Hepatocyte (in vitro differentiated cells): ENCODE measurements around the gene FAM120A. TPM values are rescaled to one million over a fixed set of nuclear protein-coding genes. Genes with fewer than 3 reads are reported as not detected.

Source experiments
- DNase-seq: peaks from one replicate; pipeline ENCODE4 v3.0.0-alpha.2; 2016; ENCODE audit warnings: low spot score
- H2AFZ ChIP-seq: fragments of 200-600 bp; sonication (generic); 2 replicates; pipeline ENCODE4 v1.6.0; 2016; ENCODE audit warnings: antibody characterized with exemption, mild to moderate bottlenecking
- H3K27ac ChIP-seq: fragments of 200-600 bp; sonication (generic); 2 replicates; pipeline ENCODE4 v1.5.1; 2016; ENCODE audit warnings: mild to moderate bottlenecking
- H3K27me3 ChIP-seq: fragments of 200-600 bp; sonication (generic); 2 replicates; pipeline ENCODE4 v1.6.1; 2016
- H3K36me3 ChIP-seq: fragments of 200-600 bp; sonication (generic); replicated peaks from 2 replicates; pipeline ENCODE4 v1.5.1; 2016; ENCODE audit warnings: low read depth; ENCODE audit not compliant: insufficient read depth
- H3K4me1 ChIP-seq: fragments of 200-600 bp; sonication (generic); 2 replicates; pipeline ENCODE4 v1.5.1; 2016; ENCODE audit warnings: mild to moderate bottlenecking, moderate library complexity; ENCODE audit not compliant: insufficient read depth
- H3K4me2 ChIP-seq: fragments of 200-600 bp; sonication (generic); 2 replicates; pipeline ENCODE4 v1.6.0; 2016
- H3K4me3 ChIP-seq: fragments of 200-600 bp; sonication (generic); 2 replicates; pipeline ENCODE4 v1.5.1; 2016; ENCODE audit warnings: mild to moderate bottlenecking
- H3K79me2 ChIP-seq: fragments of 200-600 bp; sonication (generic); 2 replicates; pipeline ENCODE4 v1.6.0; 2017; ENCODE audit warnings: mild to moderate bottlenecking
- H3K9me2 ChIP-seq: fragments of 200-600 bp; sonication (generic); replicated peaks from 2 replicates; pipeline ENCODE4 v1.6.0; 2017; ENCODE audit warnings: mild to moderate bottlenecking; ENCODE audit not compliant: insufficient read depth
- H3K9me3 ChIP-seq: fragments of 200-600 bp; sonication (generic); 2 replicates; pipeline ENCODE4 v1.5.1; 2016; ENCODE audit warnings: low read depth, mild to moderate bottlenecking
- H4K20me1 ChIP-seq: fragments of 200-600 bp; sonication (generic); 2 replicates; pipeline ENCODE4 v1.6.0; 2016; ENCODE audit warnings: mild to moderate bottlenecking; ENCODE audit not compliant: insufficient read depth, poor library complexity, severe bottlenecking
- CTCF ChIP-seq: fragments of 200-600 bp; sonication (generic); IDR thresholded peaks from 2 replicates; pipeline ENCODE4 v1.5.1; 2016; ENCODE audit warnings: antibody characterized with exemption, mild to moderate bottlenecking; ENCODE audit not compliant: poor library complexity
- EZH2 ChIP-seq: fragments of 200-600 bp; sonication (generic); IDR thresholded peaks from 2 replicates; pipeline ENCODE4 v1.6.1; 2016; ENCODE audit warnings: antibody characterized with exemption, mild to moderate bottlenecking, borderline replicate concordance
- EZH2phosphoT487 ChIP-seq: fragments of 200-600 bp; sonication (generic); IDR thresholded peaks from one replicate; pipeline ENCODE4 v1.6.1; 2018; ENCODE audit warnings: antibody characterized with exemption, mild to moderate bottlenecking, low read depth, moderate library complexity; ENCODE audit not compliant: unreplicated experiment, severe bottlenecking
- WGBS: methylation state at CpG from one replicate; pipeline ENCODE4 v1.1.6; 2016; ENCODE audit warnings: low lambda C conversion rate; ENCODE audit errors: missing lambda C conversion rate; 5-methylcytosine and 5-hydroxymethylcytosine counted together
- polyA plus RNA-seq: library from polyadenylated mRNA; unstranded; fragments of >200 nt; fragmentation: Nextera tagmentation; extraction: Ambion mirVana; gene quantifications from 2 replicates; pipeline ENCODE4 v1.2.1, GENCODE V29; 2016
- total RNA-seq: library from RNA; depleted of rRNA; stranded (reverse); fragments of >200 nt; gene quantifications from 2 replicates; pipeline ENCODE4 v1.2.3, GENCODE V29; 2014

Gene FAM120A
- total and polyA plus RNA-seq, 2 experiments from 2014 or later: 16.0 to 49.3 TPM

- no peaks in the 10 kb centered on the region for H3K36me3 ChIP-seq
- H3K4me3 ChIP-seq: no peak overlapping the region
- no peaks in the 10 kb centered on the region for H3K9me2 ChIP-seq
- 89% methylated on average over 4 of the region's 4 CpGs for WGBS
- no peaks in the 10 kb centered on the region for H3K27me3 ChIP-seq
- H2AFZ ChIP-seq: no peak overlapping the region
- no peak overlapping the region for H3K27ac ChIP-seq
- no peaks in the 10 kb centered on the region for H4K20me1 ChIP-seq
- H3K4me1 ChIP-seq: peaks cover 11% of the 10 kb centered on the region
- no peak for TF ChIP-seq EZH2phosphoT487
- no peak for TF ChIP-seq CTCF
- no peak for TF ChIP-seq EZH2
- no peak for DNase-seq
- no peak overlapping the region for H3K4me2 ChIP-seq
- no peaks in the 10 kb centered on the region for H3K9me3 ChIP-seq
- H3K79me2 ChIP-seq: no peaks in the 10 kb centered on the region
Observed at GRCh38 chr9:93565089-93565488, 113.6 kb downstream of the FAM120A start.

- H3K27me3 ChIP-seq: no peaks in the 10 kb centered on the region
- TF ChIP-seq EZH2phosphoT487: no peak
- TF ChIP-seq CTCF: peak; percentile 98
- no peaks in the 10 kb centered on the region for H3K79me2 ChIP-seq
- WGBS: 14% methylated on average over 56 of the region's 69 CpGs
- peak overlapping the region; percentile 98 for H3K27ac ChIP-seq
- peak overlapping the region; percentile 78 for H2AFZ ChIP-seq
- peaks cover 11% of the 10 kb centered on the region for H3K4me1 ChIP-seq
- H3K9me2 ChIP-seq: no peaks in the 10 kb centered on the region
- H3K4me2 ChIP-seq: peak overlapping the region; percentile 92
- no peaks in the 10 kb centered on the region for H3K36me3 ChIP-seq
- H3K4me3 ChIP-seq: peak overlapping the region; percentile 45
- H4K20me1 ChIP-seq: no peaks in the 10 kb centered on the region
- peak; percentile 100 for DNase-seq
- H3K9me3 ChIP-seq: no peaks in the 10 kb centered on the region
Observed at GRCh38 chr9:93566408-93567270, 115.2 kb downstream of the FAM120A start.

GRCh38 chr9:93567271-93567959 lies 115.9 kb downstream of the FAM120A start:
- Histone ChIP-seq H3K27me3 (no peaks in the 10 kb centered on the region), H4K20me1 (no peaks in the 10 kb centered on the region), H3K36me3 (no peaks in the 10 kb centered on the region), H3K4me1 (peaks cover 11% of the 10 kb centered on the region), H2AFZ (peak overlapping the region; percentile 78), H3K4me2 (peak overlapping the region; percentile 92), H3K9me3 (no peaks in the 10 kb centered on the region), H3K27ac (peak overlapping the region; percentile 98), H3K4me3 (peak overlapping the region; percentile 45), H3K9me2 (no peaks in the 10 kb centered on the region), H3K79me2 (no peaks in the 10 kb centered on the region)
- 87% methylated on average over 15 of the region's 15 CpGs for WGBS
- TF ChIP-seq EZH2phosphoT487 (no peak), CTCF (no peak), EZH2 (no peak)
- no peak for DNase-seq
